NT2/D1 (cell line): Measurements from ENCODE around the gene CDH24.

Experiments
- SUZ12 ChIP-seq: IDR thresholded peaks from 2 replicates; pipeline ENCODE4 v1.6.1; 2011; ENCODE audit not compliant: insufficient read length, insufficient read depth; ENCODE audit errors: extremely low read depth
- ZNF274 ChIP-seq: IDR thresholded peaks from 2 replicates; pipeline ENCODE4 v1.6.1; 2011; ENCODE audit warnings: mild to moderate bottlenecking, low read depth, low read length

GRCh38 chr14:23028799-23029198 lies 28.5 kb downstream of the CDH24 start:
- no peak for TF ChIP-seq SUZ12
- TF ChIP-seq ZNF274, result no peak
